ENCODE data around the gene TUBB.
A peak's percentile ranks its signal among the peaks of the same experiment; 100 is the strongest.

Gene TUBB

DNA sequence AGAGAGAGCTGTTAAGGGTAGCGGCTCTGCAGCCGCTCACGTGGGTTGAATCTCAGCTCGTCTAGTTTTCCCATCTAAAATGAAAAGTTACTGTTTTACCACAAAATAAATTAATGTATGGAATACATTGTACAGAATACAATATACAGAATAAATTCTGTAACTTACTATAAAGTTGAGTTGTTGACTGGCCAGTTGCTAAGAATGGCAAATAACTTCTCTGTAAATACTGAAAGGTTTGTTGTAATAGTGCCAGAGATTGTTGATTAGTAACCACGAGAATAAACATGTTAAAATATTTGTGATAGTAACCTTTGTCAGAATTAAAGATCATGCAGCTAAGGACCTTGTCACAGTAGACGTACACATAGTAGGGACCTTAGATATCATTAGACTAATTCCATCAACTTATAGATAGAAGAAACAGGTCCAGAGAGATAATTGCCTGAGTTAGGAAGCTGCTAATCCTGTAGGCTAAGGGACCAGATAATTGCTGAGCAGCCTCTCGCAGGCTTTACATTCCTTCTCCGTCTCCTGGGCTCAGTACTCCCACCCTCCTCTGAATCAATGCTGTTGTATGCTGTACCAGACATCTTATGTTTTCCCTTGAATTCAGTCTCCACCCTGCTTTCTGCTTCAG is 28.8 kb upstream of the TUBB start:
- peak overlapping the region; percentile 61 for H3K4me3 ChIP-seq (ENCODE audit: low read depth, low read length)
- TF ChIP-seq MYC (IDR thresholded peaks at IDR 0.05; ENCODE audit: low read depth, low read length) (no peak), POLR2A (IDR thresholded peaks at IDR 0.05; ENCODE audit: extremely low read depth, insufficient read length) (no peak), CTCF (IDR thresholded peaks at IDR 0.05; ENCODE audit: low read depth, low read length) (no peak), MAX (IDR thresholded peaks at IDR 0.05; ENCODE audit: low read depth, low read length) (no peak)
- DNase-seq (ENCODE audit: low read depth) = no peak

DNA sequence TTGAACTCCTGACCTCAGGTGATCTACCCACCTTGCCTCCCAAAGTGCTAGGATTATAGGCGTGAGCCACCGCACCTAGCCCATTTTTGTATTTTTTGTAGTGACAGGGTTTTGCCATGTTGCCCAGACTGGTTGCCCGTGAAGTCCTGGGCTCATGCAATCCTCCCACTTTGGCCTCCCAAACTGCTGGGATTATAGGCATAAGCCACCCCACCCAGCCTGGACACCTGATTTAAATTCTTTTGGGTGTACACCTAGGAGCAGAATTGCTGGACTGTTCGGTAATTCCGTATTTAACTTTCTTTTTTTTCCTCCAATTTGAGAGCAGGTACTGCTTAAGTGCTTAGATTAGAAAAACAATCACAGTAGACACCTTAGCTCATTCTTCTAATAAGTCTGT is 23.7 kb upstream of the TUBB start:
- no peak for TF ChIP-seq MYC (IDR thresholded peaks at IDR 0.05; ENCODE audit: low read depth, low read length)
- no peak for TF ChIP-seq CTCF (IDR thresholded peaks at IDR 0.05; ENCODE audit: low read depth, low read length)
- no peak for TF ChIP-seq MAX (IDR thresholded peaks at IDR 0.05; ENCODE audit: low read depth, low read length)
- TF ChIP-seq POLR2A (IDR thresholded peaks at IDR 0.05; ENCODE audit: extremely low read depth, insufficient read length) = no peak
- H3K4me3 ChIP-seq (ENCODE audit: low read depth, low read length) = no peak overlapping the region
- no peak for DNase-seq (ENCODE audit: low read depth)

DNA sequence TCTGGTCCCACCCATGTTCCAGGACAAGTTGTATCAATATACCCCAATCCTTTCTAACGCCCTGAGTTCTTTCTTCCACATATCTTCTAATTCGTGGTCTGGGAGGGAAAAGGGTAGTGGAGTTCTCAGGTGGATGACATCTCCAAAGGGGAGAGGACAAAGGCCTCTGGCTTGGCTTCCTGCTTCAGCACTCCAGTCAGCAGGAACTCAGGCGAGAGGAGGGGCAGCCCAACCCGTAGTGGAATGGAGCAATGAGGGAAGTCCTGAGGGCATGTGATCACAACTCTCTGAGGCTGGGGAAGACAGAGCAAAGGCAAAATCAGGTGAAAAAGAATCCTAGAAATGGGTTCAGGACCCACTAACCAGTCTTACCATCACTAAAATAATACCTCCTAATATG is 19.8 kb upstream of the TUBB start:
- TF ChIP-seq POLR2A (IDR thresholded peaks at IDR 0.05; ENCODE audit: extremely low read depth, insufficient read length) = no peak
- no peak for TF ChIP-seq MYC (IDR thresholded peaks at IDR 0.05; ENCODE audit: low read depth, low read length)
- TF ChIP-seq CTCF (IDR thresholded peaks at IDR 0.05; ENCODE audit: low read depth, low read length) = no peak
- no peak for TF ChIP-seq MAX (IDR thresholded peaks at IDR 0.05; ENCODE audit: low read depth, low read length)
- no peak for DNase-seq (ENCODE audit: low read depth)
- H3K4me3 ChIP-seq (ENCODE audit: low read depth, low read length) = no peak overlapping the region

- no peak overlapping the region for H3K4me3 ChIP-seq (ENCODE audit: low read depth, low read length)
- no peak for DNase-seq (ENCODE audit: low read depth)
- TF ChIP-seq MYC (IDR thresholded peaks at IDR 0.05; ENCODE audit: low read depth, low read length) (no peak), CTCF (IDR thresholded peaks at IDR 0.05; ENCODE audit: low read depth, low read length) (no peak), MAX (IDR thresholded peaks at IDR 0.05; ENCODE audit: low read depth, low read length) (no peak), POLR2A (IDR thresholded peaks at IDR 0.05; ENCODE audit: extremely low read depth, insufficient read length) (no peak)
Observed at GRCh38 chr6:30703011-30703410, 17.1 kb upstream of the TUBB start.

GRCh38 chr6:30703821-30704220 is 16.3 kb upstream of the TUBB start:
- DNase-seq (ENCODE audit: low read depth) = no peak
- TF ChIP-seq MYC (IDR thresholded peaks at IDR 0.05; ENCODE audit: low read depth, low read length) = no peak
- no peak for TF ChIP-seq CTCF (IDR thresholded peaks at IDR 0.05; ENCODE audit: low read depth, low read length)
- no peak for TF ChIP-seq MAX (IDR thresholded peaks at IDR 0.05; ENCODE audit: low read depth, low read length)
- TF ChIP-seq POLR2A (IDR thresholded peaks at IDR 0.05; ENCODE audit: extremely low read depth, insufficient read length) = no peak
- H3K4me3 ChIP-seq (ENCODE audit: low read depth, low read length) = no peak overlapping the region
